Activated naive CD8-positive, alpha-beta T cell treated with anti-CD3 and anti-CD28 coated beads, Interleukin-2, amount 50 U/mL, for 24 hours (primary cell): ENCODE measurements around the gene RTP2.

Experiments
- ATAC-seq: fragments of 150-1000 bp; cut with Tn5 transposase; one replicate; pipeline ENCODE4 v1.10.0; 2021
- DNase-seq: peaks from one replicate; pipeline ENCODE4 v3.0.0; 2021
- H3K27ac Mint-ChIP-seq: one replicate; pipeline ENCODE4 v1.8.0; 2021; ENCODE audit warnings: mild to moderate bottlenecking, mixed read lengths
- H3K27me3 Mint-ChIP-seq: one replicate; pipeline ENCODE4 v1.8.0; 2021; ENCODE audit warnings: mixed read lengths
- H3K36me3 Mint-ChIP-seq: one replicate; pipeline ENCODE4 v1.8.0; 2021; ENCODE audit warnings: low read depth, mixed read lengths
- H3K4me1 Mint-ChIP-seq: one replicate; pipeline ENCODE4 v1.8.0; 2021; ENCODE audit warnings: mixed read lengths
- H3K4me3 Mint-ChIP-seq: one replicate; pipeline ENCODE4 v1.8.0; 2021; ENCODE audit warnings: mild to moderate bottlenecking, moderate library complexity, mixed read lengths
- H3K9me3 Mint-ChIP-seq: one replicate; pipeline ENCODE4 v1.8.0; 2021; ENCODE audit warnings: mixed read lengths

The RTP2 gene

GRCh38 chr3:187679638-187680396 is 22.5 kb downstream of the RTP2 start:
- Mint-ChIP-seq H3K27ac (no peak overlapping the region), H3K36me3 (no peaks in the 10 kb centered on the region), H3K27me3 (peaks cover 52% of the 10 kb centered on the region), H3K4me3 (no peak overlapping the region), H3K4me1 (peaks cover 7% of the 10 kb centered on the region), H3K9me3 (peaks cover 6% of the 10 kb centered on the region)
- DNase-seq, result peak; percentile 75
- ATAC-seq, result peak; percentile 56

DNA sequence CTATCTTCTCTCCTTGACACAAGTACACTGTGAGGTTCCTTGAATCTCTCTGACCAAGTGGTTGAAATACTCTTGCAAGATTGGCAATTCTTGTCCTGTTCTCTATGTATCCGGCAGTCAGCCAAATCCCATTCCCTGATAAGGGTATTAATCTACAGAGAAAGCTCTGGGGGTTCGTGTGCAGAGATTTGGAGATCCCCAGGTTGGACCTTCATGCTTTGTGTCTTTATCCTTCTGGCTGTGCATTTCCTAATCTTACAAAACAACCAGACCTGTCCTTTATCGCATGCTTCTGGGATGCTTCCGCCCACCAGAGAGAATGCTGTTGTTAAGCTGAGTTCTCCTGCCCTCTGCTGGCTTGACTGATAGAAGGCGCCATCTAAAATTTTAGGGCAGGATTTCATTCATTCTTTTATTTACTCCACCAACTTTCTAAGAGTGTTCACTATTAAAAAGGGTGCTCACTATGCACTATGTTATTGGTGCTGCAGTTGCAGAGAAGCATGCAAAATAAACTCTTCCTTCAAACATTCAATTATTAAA is 23.6 kb downstream of the RTP2 start:
- ATAC-seq (no peak), DNase-seq (peak; percentile 30)
- H3K9me3 Mint-ChIP-seq, result no peaks in the 10 kb centered on the region
- H3K36me3 Mint-ChIP-seq, result no peaks in the 10 kb centered on the region
- peaks cover 59% of the 10 kb centered on the region for H3K27me3 Mint-ChIP-seq
- no peak overlapping the region for H3K4me3 Mint-ChIP-seq
- no peak overlapping the region for H3K27ac Mint-ChIP-seq
- H3K4me1 Mint-ChIP-seq, result no peaks in the 10 kb centered on the region

- no peaks in the 10 kb centered on the region for H3K4me1 Mint-ChIP-seq
- no peaks in the 10 kb centered on the region for H3K36me3 Mint-ChIP-seq
- no peak for ATAC-seq
- H3K4me3 Mint-ChIP-seq, result no peak overlapping the region
- peaks cover 60% of the 10 kb centered on the region for H3K27me3 Mint-ChIP-seq
- H3K9me3 Mint-ChIP-seq, result no peaks in the 10 kb centered on the region
- H3K27ac Mint-ChIP-seq, result no peak overlapping the region
- DNase-seq, result no peak
Measured at GRCh38 chr3:187677604-187678003, 24.8 kb downstream of the RTP2 start.

DNA sequence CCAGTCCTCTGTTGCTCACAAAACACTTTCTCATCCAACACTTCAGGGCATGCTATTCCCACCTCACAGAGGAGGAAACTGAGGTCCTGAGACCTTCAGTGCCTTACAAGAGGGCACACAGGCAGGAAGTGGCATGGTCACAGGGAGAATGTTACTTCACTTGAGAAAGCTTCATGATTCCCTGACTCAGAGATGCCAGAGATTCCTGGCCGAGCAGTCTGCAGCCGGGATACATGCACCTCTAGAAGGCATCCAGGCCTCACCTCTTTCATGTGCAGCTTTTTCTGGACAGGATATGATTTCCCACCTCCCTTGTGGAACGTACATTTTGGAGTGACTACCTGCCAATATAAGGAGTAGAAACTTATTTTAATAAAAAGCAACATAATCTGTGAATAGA is 29.3 kb downstream of the RTP2 start:
- Mint-ChIP-seq H3K4me1 (no peaks in the 10 kb centered on the region), H3K36me3 (no peaks in the 10 kb centered on the region), H3K9me3 (no peaks in the 10 kb centered on the region), H3K27me3 (peaks cover 73% of the 10 kb centered on the region), H3K4me3 (no peak overlapping the region), H3K27ac (no peak overlapping the region)
- ATAC-seq (no peak), DNase-seq (no peak)

- Mint-ChIP-seq H3K27ac (no peak within 1 kb of the TSS), H3K9me3 (no peaks in the 10 kb centered on the region), H3K4me3 (no peak within 1 kb of the TSS), H3K27me3 (peaks cover 66% of the 10 kb centered on the region), H3K4me1 (peaks cover 13% of the 10 kb centered on the region), H3K36me3 (no peaks in the 10 kb centered on the region)
- DNase-seq (peak; percentile 37), ATAC-seq (no peak)
Measured at GRCh38 chr3:187669675-187670504, 32.5 kb downstream of the RTP2 start, which contains the start of gene SST. TSS of gene SST (minus strand) at chr3:187670394. CDS start at chr3:187670291, 103 bp downstream.

- H3K4me1 Mint-ChIP-seq, result peaks cover 19% of the 10 kb centered on the region
- no peaks in the 10 kb centered on the region for H3K36me3 Mint-ChIP-seq
- H3K4me3 Mint-ChIP-seq, result no peak overlapping the region
- no peak for ATAC-seq
- H3K9me3 Mint-ChIP-seq, result no peaks in the 10 kb centered on the region
- no peak overlapping the region for H3K27ac Mint-ChIP-seq
- DNase-seq, result no peak
- peaks cover 53% of the 10 kb centered on the region for H3K27me3 Mint-ChIP-seq
Measured at GRCh38 chr3:187667526-187667925, 34.8 kb downstream of the RTP2 start.

DNA sequence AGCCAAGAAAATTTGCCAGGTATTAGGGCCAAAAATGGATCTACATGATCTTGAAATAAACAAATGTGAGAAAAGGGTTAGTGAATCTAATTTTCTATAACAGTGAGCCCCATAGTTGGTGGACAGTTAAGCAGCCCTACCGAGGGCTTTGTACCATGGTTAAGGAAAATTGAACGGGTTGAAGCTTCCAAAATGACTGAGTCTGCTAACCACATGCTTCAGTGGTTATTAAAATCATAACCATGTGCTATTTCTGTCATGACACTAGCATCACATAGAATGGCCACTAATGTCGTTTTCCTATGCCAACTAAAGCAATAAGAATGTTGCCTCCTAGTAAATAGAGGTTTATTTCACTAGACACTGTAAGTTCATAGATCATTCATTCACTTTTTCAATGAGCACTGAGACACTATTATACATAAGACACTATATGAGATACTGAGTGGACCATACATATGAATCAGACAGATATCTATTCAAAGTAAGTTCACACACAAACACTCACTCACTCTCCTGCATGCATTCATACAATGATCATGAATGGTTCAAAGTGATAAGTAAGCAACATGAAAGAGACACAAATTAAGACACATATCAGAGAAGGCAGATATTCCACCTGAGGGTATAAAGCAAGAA is 36.5 kb downstream of the RTP2 start:
- Mint-ChIP-seq H3K36me3 (no peaks in the 10 kb centered on the region), H3K4me1 (peaks cover 19% of the 10 kb centered on the region), H3K4me3 (no peak overlapping the region), H3K27ac (no peak overlapping the region), H3K9me3 (no peaks in the 10 kb centered on the region), H3K27me3 (peaks cover 48% of the 10 kb centered on the region)
- DNase-seq, result no peak
- peak; percentile 54 for ATAC-seq

- Mint-ChIP-seq H3K9me3 (no peaks in the 10 kb centered on the region), H3K36me3 (no peaks in the 10 kb centered on the region), H3K27ac (no peak overlapping the region), H3K4me3 (no peak overlapping the region), H3K4me1 (peaks cover 19% of the 10 kb centered on the region), H3K27me3 (peaks cover 43% of the 10 kb centered on the region)
- ATAC-seq (peak; percentile 58), DNase-seq (no peak)
Measured at GRCh38 chr3:187665010-187665409, 37.3 kb downstream of the RTP2 start.

DNA sequence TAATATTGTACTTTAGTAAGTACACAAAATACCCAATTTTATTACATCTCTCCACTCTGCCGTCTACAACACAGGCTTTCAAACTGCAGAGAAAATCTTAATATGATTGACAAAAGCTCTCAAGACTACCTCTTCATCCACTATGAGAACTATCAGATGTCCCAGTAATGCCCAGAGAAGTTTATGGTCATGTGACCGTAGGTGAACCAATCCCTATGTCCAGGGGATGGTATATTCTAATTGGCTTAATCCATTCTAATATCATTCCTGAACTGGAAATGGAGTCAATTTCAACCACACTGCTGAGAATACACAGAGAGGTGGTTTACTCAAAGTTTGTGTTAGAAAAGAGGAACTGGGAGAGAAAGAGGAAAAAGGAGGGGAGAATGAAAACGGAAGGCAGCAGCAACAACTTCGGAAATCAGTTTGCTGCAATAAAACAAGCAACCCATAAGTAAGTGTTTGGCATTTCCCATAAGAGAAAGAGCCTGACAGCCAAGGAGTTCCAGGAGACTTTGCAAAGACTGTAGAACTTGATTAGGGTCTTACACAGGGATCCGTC is 39.4 kb downstream of the RTP2 start:
- Mint-ChIP-seq H3K9me3 (no peaks in the 10 kb centered on the region), H3K36me3 (no peaks in the 10 kb centered on the region), H3K27ac (no peak overlapping the region), H3K4me3 (no peak overlapping the region), H3K27me3 (peaks cover 27% of the 10 kb centered on the region), H3K4me1 (peaks cover 19% of the 10 kb centered on the region)
- ATAC-seq (no peak), DNase-seq (no peak)

DNA sequence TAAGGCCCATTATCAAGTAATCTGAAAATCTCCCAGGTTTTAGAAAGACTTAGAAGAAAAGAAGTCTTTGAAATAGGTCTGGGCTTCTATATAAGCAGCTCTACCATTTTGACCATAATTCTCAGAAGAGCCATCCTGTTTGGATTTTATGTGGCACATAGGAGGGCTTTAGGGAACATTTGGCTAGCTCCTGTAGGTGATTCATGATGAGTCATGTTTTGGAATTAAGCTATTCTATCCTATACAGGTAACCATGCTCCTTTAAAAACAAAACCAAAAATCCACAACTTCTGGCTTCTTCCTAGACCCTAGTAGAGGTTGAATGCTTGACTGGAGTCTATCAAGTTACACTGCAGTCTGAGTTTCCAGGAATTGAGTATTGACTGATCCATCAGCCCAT is 41.1 kb downstream of the RTP2 start:
- DNase-seq (no peak), ATAC-seq (no peak)
- peaks cover 27% of the 10 kb centered on the region for H3K27me3 Mint-ChIP-seq
- no peak overlapping the region for H3K4me3 Mint-ChIP-seq
- H3K4me1 Mint-ChIP-seq, result peaks cover 19% of the 10 kb centered on the region
- no peaks in the 10 kb centered on the region for H3K9me3 Mint-ChIP-seq
- no peak overlapping the region for H3K27ac Mint-ChIP-seq
- no peaks in the 10 kb centered on the region for H3K36me3 Mint-ChIP-seq

DNA sequence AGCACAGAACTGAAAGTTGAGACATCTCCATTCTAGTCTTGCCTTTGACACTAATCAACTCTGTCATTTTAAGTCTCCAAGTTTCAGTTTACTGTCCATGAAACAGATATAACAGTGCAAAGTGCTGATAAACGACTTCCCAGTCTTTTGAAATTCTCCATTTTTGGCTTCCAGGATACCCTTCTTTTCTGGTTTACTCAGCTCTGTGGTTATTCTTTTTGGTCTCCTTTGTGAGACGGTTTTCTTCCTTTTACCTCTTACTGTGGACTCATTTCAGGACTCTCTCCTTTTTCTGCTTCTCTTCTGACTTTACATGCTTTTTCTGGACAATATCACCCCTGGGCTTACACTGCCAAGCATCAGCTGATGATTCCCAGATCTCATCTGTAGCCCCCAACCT is 51.1 kb downstream of the RTP2 start:
- H3K4me1 Mint-ChIP-seq, result no peaks in the 10 kb centered on the region
- DNase-seq, result no peak
- H3K4me3 Mint-ChIP-seq, result no peak overlapping the region
- no peak overlapping the region for H3K27ac Mint-ChIP-seq
- ATAC-seq, result no peak
- peaks cover 55% of the 10 kb centered on the region for H3K27me3 Mint-ChIP-seq
- H3K9me3 Mint-ChIP-seq, result no peaks in the 10 kb centered on the region
- no peaks in the 10 kb centered on the region for H3K36me3 Mint-ChIP-seq
